ENCODE results near the gene MLLT1. TPM values are rescaled to one million over a fixed set of nuclear protein-coding genes. Genes with fewer than 3 reads are reported as not detected.

Gene MLLT1
- total and polyA plus RNA-seq, 4 donors, result 2.1 to 15.6 (median 7.3) TPM

- H3K27me3 ChIP-seq (ENCODE audit: control insufficient read depth in 4 of 4, insufficient read depth in 4 of 4, low read length in 3 of 4), result no peaks in the 10 kb centered on the region
- H3K36me3 ChIP-seq (ENCODE audit: control insufficient read depth in 4 of 4, insufficient read depth in 3 of 4, low read depth in 1 of 4, low read length in 3 of 4), result peaks cover 7 to 31% (median 14%) of the 10 kb centered on the region in 4 donors
- H3K4me1 ChIP-seq (ENCODE audit: control insufficient read depth in 4 of 4, insufficient read depth in 4 of 4, low read length in 3 of 4), result peaks cover 27 to 46% (median 38%) of the 10 kb centered on the region in 4 donors
- no peaks in the 10 kb centered on the region for H3K9me3 ChIP-seq (ENCODE audit: control insufficient read depth in 4 of 4, low read length in 3 of 4)
- H3K27ac ChIP-seq (ENCODE audit: low read depth in 1 of 2, low read length in 2 of 2), result no peak overlapping the region
- 92% methylated on average over 43 of the region's 43 CpGs for WGBS
- TF ChIP-seq ATF3 (IDR thresholded peaks at IDR 0.05) (no peak), HNF4G (IDR thresholded peaks at IDR 0.05) (no peak), GABPA (IDR thresholded peaks at IDR 0.05 in 1 of 2, conservative IDR thresholded peaks at IDR 0.05 in 1 of 2) (no peak)
- DNase-seq (ENCODE audit: low spot score), result no peak
- no peak overlapping the region for H3K4me3 ChIP-seq (ENCODE audit: low read depth in 1 of 3, low read length in 3 of 3)
- H3K9ac ChIP-seq (ENCODE audit: low read depth in 1 of 2, low read length in 2 of 2), result no peak overlapping the region
Observed at GRCh38 chr19:6229951-6230712, 49.6 kb downstream of the MLLT1 start.

GRCh38 chr19:6229216-6229913 is 50.4 kb downstream of the MLLT1 start:
- Histone ChIP-seq H3K27me3 (ENCODE audit: control insufficient read depth in 4 of 4, insufficient read depth in 4 of 4, low read length in 3 of 4) (no peaks in the 10 kb centered on the region), H3K27ac (ENCODE audit: low read depth in 1 of 2, low read length in 2 of 2) (no peak overlapping the region), H3K4me1 (ENCODE audit: control insufficient read depth in 4 of 4, insufficient read depth in 4 of 4, low read length in 3 of 4) (peaks cover 24 to 38% (median 30%) of the 10 kb centered on the region in 4 donors), H3K9ac (ENCODE audit: low read depth in 1 of 2, low read length in 2 of 2) (no peak overlapping the region), H3K36me3 (ENCODE audit: control insufficient read depth in 4 of 4, insufficient read depth in 3 of 4, low read depth in 1 of 4, low read length in 3 of 4) (peaks cover 7 to 35% (median 14%) of the 10 kb centered on the region in 4 donors), H3K4me3 (ENCODE audit: low read depth in 1 of 3, low read length in 3 of 3) (no peak overlapping the region), H3K9me3 (ENCODE audit: control insufficient read depth in 4 of 4, low read length in 3 of 4) (no peaks in the 10 kb centered on the region)
- 95% methylated on average over 27 of the region's 27 CpGs for WGBS
- TF ChIP-seq RXRA (IDR thresholded peaks at IDR 0.05) (no peak), RAD21 (IDR thresholded peaks at IDR 0.05) (no peak), FOXA2 (IDR thresholded peaks at IDR 0.05) (no peak), NR2F2 (IDR thresholded peaks at IDR 0.05) (no peak), ATF3 (IDR thresholded peaks at IDR 0.05) (no peak), MAX (IDR thresholded peaks at IDR 0.05) (no peak), JUND (IDR thresholded peaks at IDR 0.05) (no peak), CTCF (IDR thresholded peaks at IDR 0.05; ENCODE audit: low read depth, low read length, missing input control) (no peak), EGR1 (IDR thresholded peaks at IDR 0.05; ENCODE audit: low read depth in 2 of 2) (no peak)
- no peak for DNase-seq (ENCODE audit: low spot score)

GRCh38 chr19:6228551-6229215 is 51.1 kb downstream of the MLLT1 start:
- no peaks in the 10 kb centered on the region for H3K27me3 ChIP-seq (ENCODE audit: control insufficient read depth in 4 of 4, insufficient read depth in 4 of 4, low read length in 3 of 4)
- H3K36me3 ChIP-seq (ENCODE audit: control insufficient read depth in 4 of 4, insufficient read depth in 3 of 4, low read depth in 1 of 4, low read length in 3 of 4), result peaks cover 7 to 37% (median 14%) of the 10 kb centered on the region in 4 donors
- H3K9ac ChIP-seq (ENCODE audit: low read depth in 1 of 2, low read length in 2 of 2), result no peak overlapping the region
- H3K9me3 ChIP-seq (ENCODE audit: control insufficient read depth in 4 of 4, low read length in 3 of 4), result no peaks in the 10 kb centered on the region
- DNase-seq (ENCODE audit: low spot score), result no peak
- no peak overlapping the region for H3K27ac ChIP-seq (ENCODE audit: low read depth in 1 of 2, low read length in 2 of 2)
- WGBS, result 90% methylated on average over 33 of the region's 33 CpGs
- H3K4me3 ChIP-seq (ENCODE audit: low read depth in 1 of 3, low read length in 3 of 3), result no peak overlapping the region
- H3K4me1 ChIP-seq (ENCODE audit: control insufficient read depth in 4 of 4, insufficient read depth in 4 of 4, low read length in 3 of 4), result peaks cover 18 to 31% (median 24%) of the 10 kb centered on the region in 4 donors
- TF ChIP-seq FOXA2 (IDR thresholded peaks at IDR 0.05) (no peak), ZBTB33 (IDR thresholded peaks at IDR 0.05) (no peak), HNF4G (IDR thresholded peaks at IDR 0.05) (no peak), REST (IDR thresholded peaks at IDR 0.05) (no peak), EGR1 (IDR thresholded peaks at IDR 0.05; ENCODE audit: low read depth in 2 of 2) (no peak), RXRA (IDR thresholded peaks at IDR 0.05) (no peak), MAX (IDR thresholded peaks at IDR 0.05) (no peak), ATF3 (IDR thresholded peaks at IDR 0.05) (no peak), RAD21 (IDR thresholded peaks at IDR 0.05) (no peak), FOXA1 (IDR thresholded peaks at IDR 0.05) (no peak)
